IMR-90 (cell line): ENCODE data around the gene CHST3.

Experiments used
- CEBPB ChIP-seq: IDR thresholded peaks from 2 replicates; pipeline ENCODE4 v1.6.1; 2012; ENCODE audit warnings: low read depth, low read length, improper control_type of control experiment
- FOS ChIP-seq: fragments of 150-350 bp; IDR thresholded peaks from 2 replicates; pipeline ENCODE4 v1.6.1; 2016; ENCODE audit warnings: low read depth, low read length
- MAZ ChIP-seq: IDR thresholded peaks from 2 replicates; pipeline ENCODE4 v1.6.1; 2012; ENCODE audit warnings: low read depth, mild to moderate bottlenecking, low read length, improper control_type of control experiment, moderate library complexity, borderline replicate concordance
- POLR2A ChIP-seq: IDR thresholded peaks from 2 replicates; pipeline ENCODE4 v1.6.1; 2012; ENCODE audit warnings: mild to moderate bottlenecking, low read depth, low read length
- RAD21 ChIP-seq: IDR thresholded peaks from 2 replicates; pipeline ENCODE4 v1.6.1; 2012; ENCODE audit warnings: low read length, improper control_type of control experiment
- TF ChIP-seq, protein P1 (sequence below): conservative IDR thresholded peaks from 2 replicates; pipeline ENCODE4 v1.5.1; 2012; ENCODE audit warnings: mild to moderate bottlenecking, low read depth, low read length, improper control_type of control experiment
- TF ChIP-seq, protein P2 (sequence below): fragments of 150-350 bp; IDR thresholded peaks from 2 replicates; pipeline ENCODE4 v1.6.1; 2017; ENCODE audit warnings: mild to moderate bottlenecking, antibody characterized with exemption, low read length, low read depth

DNA sequence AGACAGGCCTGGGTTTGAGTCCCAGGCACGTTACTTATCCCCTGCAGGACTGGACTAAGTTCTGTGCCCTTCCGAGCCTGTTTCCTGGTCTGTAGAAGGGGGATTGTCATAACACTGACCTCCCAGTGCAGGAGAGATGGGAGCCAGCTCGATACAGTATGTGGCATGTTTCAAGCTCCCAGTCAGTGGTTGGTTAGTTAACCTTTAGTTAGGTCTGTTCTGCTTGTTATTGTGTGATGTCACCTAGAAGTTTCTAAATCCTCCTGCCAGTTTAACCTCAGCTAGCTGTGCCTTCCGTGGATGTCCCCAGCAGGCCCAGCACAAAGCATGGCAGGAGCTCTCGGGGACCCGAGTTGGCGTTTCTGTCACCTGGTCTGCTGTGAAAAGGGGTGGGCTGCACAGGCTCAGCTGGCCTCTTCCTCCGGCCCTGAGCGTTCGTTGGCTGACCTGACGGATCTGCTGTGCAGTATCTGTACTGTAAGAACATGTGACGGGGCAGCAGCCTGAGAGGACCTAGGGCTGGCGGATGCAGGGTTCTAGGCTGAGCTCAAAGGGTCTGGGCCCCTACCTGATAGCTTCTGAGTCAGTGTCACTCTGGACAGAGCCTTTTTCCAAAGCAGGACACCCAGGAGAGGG is 71.2 kb downstream of the CHST3 start:
- TF ChIP-seq, protein P1, sequence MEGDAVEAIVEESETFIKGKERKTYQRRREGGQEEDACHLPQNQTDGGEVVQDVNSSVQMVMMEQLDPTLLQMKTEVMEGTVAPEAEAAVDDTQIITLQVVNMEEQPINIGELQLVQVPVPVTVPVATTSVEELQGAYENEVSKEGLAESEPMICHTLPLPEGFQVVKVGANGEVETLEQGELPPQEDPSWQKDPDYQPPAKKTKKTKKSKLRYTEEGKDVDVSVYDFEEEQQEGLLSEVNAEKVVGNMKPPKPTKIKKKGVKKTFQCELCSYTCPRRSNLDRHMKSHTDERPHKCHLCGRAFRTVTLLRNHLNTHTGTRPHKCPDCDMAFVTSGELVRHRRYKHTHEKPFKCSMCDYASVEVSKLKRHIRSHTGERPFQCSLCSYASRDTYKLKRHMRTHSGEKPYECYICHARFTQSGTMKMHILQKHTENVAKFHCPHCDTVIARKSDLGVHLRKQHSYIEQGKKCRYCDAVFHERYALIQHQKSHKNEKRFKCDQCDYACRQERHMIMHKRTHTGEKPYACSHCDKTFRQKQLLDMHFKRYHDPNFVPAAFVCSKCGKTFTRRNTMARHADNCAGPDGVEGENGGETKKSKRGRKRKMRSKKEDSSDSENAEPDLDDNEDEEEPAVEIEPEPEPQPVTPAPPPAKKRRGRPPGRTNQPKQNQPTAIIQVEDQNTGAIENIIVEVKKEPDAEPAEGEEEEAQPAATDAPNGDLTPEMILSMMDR, result no peak
- TF ChIP-seq MAZ (no peak), RAD21 (no peak), POLR2A (no peak), FOS (no peak), CEBPB (no peak)
- TF ChIP-seq, protein P2, sequence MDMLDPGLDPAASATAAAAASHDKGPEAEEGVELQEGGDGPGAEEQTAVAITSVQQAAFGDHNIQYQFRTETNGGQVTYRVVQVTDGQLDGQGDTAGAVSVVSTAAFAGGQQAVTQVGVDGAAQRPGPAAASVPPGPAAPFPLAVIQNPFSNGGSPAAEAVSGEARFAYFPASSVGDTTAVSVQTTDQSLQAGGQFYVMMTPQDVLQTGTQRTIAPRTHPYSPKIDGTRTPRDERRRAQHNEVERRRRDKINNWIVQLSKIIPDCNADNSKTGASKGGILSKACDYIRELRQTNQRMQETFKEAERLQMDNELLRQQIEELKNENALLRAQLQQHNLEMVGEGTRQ, result no peak
